AG10803 (cell line): ENCODE data around the gene CC2D1A.

Source experiments
- DNase-seq: peaks from one replicate; pipeline ENCODE4 v3.0.0; 2010; ENCODE audit warnings: low read depth
- H3K4me3 ChIP-seq: 2 replicates; pipeline ENCODE4 v1.5.1; 2011; ENCODE audit warnings: mild to moderate bottlenecking, low read length, control low read depth
- TF ChIP-seq, protein P1 (sequence below): conservative IDR thresholded peaks from 2 replicates; pipeline ENCODE4 v1.5.1; 2011; ENCODE audit warnings: mild to moderate bottlenecking, low read length, control low read depth, inconsistent platforms

Gene CC2D1A

DNA sequence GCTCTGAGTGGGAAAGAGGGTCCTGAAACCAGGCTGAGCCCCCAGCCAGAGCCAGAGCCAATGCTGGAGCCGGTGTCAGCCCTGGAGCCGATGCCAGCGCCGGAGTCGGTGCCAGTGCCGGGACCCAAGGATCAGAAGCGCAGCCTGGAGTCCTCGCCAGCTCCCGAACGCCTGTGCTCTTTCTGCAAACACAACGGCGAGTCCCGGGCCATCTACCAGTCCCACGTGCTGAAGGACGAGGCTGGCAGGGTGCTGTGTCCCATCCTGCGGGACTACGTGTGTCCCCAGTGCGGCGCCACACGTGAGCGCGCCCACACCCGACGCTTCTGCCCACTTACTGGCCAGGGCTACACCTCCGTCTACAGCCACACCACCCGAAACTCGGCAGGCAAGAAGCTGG, 28.7 kb upstream of the CC2D1A start:
- TF ChIP-seq, protein P1, sequence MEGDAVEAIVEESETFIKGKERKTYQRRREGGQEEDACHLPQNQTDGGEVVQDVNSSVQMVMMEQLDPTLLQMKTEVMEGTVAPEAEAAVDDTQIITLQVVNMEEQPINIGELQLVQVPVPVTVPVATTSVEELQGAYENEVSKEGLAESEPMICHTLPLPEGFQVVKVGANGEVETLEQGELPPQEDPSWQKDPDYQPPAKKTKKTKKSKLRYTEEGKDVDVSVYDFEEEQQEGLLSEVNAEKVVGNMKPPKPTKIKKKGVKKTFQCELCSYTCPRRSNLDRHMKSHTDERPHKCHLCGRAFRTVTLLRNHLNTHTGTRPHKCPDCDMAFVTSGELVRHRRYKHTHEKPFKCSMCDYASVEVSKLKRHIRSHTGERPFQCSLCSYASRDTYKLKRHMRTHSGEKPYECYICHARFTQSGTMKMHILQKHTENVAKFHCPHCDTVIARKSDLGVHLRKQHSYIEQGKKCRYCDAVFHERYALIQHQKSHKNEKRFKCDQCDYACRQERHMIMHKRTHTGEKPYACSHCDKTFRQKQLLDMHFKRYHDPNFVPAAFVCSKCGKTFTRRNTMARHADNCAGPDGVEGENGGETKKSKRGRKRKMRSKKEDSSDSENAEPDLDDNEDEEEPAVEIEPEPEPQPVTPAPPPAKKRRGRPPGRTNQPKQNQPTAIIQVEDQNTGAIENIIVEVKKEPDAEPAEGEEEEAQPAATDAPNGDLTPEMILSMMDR: no peak
- no peak overlapping the region for H3K4me3 ChIP-seq

DNA sequence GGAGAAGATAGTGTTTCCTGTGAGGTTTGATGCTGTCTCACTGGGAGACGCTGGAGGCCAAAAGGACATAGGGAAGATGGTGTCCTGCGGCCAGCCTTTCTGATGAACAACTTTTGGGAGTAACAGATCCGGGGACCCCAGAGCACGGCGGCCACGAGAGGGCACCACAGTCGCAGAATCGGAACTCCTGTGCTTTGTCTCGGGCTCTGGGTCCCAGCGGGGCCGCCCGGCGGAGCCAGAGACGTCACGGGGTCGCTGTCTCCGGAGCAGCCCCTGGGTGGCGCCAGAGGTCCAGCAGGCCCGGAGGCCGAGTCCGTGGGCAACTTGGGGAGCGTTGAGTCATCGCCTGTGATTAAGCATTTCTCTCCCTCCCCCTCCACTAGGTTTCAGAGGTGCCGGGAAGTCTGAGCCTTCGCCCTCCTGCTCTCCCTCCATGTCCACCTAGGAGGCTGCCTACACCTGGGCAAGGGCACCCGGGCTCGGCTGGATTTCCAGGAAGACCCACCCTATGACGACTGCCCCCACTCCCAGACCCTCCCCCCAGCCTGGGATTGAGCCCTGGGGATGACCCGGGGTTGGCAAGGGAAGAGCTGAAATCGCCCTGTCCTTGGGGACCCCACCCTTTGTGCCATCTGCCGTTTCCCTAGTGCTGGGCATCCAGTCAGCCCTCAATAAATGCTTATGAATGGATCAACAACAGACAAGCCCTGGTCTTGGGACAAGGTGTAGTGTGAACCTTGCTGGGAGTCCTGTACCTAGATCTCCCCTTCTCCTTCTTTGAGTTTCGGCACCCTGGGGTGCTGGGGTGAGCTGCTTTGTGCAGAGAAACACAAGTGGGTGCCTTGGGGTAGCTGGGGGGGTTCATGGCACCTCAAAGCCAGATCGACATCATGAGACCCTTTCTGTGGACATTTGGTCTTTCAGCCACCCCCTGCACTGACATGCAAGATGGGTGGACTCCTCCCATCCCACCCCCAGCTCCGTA, 25.6 kb upstream of the CC2D1A start:
- H3K4me3 ChIP-seq: peak overlapping the region; percentile 34

More for the DNA sequence above, 28.7 kb upstream of the CC2D1A start:
- DNase-seq: no peak

DNA sequence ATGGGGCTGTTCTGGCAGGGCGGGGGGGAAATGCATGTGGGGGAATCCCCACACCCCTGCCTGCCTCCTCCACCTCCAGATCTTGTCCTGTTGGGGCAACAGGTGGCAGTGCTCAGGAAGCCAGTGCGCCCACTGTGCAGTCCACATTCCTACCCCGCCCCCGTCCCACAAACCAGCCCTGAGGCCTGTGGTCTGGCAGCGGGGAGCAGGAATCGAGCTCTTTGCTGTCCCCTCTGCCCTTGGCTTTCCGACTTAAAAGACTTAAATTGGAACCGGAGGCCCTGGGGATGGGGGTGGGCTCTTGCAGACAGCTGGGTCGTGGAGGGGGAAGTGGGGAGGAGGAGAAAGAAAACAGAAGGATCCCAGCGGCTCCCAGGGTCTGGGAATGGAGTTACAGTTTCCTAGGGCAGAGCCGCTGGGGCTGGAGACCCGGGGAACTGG, 24.7 kb upstream of the CC2D1A start:
- no peak overlapping the region for H3K4me3 ChIP-seq
- TF ChIP-seq, protein P1: no peak
- no peak for DNase-seq

More for the DNA sequence above, 25.6 kb upstream of the CC2D1A start:
- peak; percentile 92 for DNase-seq
- TF ChIP-seq, protein P1: peak; percentile 94

DNA sequence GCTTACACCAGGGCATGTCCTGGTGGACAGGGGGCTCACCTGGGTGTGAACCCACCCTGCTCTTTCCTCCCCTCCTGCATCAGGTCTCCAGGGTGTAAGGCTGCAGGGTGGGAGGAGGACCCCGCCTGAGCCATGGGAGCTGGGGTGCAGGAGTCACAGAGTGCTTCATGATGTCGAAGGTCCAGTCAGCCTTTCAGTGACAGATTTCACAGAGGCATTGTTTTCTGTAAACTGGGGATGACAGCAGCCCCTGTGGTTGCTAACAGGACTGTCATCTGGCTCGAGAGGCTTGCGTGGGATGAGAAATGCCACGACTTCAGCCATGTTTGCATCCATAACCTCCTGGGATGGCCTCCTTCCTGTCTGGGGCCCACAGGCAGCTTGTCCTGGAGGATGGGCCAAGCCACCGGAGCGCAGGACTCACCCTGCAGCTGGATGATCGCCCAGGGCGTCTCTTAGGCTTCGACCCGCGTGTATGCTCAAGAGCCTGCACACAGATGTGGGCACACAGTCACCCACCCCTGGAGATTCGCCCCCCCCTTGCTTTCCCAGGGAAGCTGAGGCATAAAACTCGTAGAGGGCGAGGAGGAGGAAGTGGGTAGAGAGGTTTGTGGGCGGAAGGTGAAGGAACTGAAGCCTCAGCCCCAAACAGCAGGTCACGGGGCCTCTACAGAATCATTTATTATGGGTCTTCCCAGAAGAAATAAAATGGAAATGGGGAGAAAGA, 24.1 kb upstream of the CC2D1A start:
- peak; percentile 84 for DNase-seq
- TF ChIP-seq, protein P1: no peak
- no peak overlapping the region for H3K4me3 ChIP-seq

DNA sequence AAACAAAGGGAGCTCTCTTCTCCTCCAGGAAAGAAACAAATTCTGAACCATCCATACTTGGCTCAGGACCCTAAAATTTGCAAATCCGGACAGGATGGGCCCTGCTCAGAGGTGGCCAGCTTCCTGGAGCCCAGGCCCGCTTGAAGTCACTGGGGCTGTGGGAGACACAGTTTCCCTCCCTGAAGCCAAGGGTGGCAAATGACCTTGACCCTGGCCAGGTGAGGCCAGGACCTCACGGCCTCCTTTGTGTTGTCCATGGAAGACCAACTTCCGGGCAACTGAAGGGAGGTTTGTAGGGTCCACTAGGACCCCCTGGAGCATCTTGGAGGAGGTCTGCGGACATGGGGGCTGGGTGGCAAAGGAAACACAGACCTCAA, 23.6 kb upstream of the CC2D1A start:
- no peak for DNase-seq
- no peak overlapping the region for H3K4me3 ChIP-seq
- TF ChIP-seq, protein P1: no peak

DNA sequence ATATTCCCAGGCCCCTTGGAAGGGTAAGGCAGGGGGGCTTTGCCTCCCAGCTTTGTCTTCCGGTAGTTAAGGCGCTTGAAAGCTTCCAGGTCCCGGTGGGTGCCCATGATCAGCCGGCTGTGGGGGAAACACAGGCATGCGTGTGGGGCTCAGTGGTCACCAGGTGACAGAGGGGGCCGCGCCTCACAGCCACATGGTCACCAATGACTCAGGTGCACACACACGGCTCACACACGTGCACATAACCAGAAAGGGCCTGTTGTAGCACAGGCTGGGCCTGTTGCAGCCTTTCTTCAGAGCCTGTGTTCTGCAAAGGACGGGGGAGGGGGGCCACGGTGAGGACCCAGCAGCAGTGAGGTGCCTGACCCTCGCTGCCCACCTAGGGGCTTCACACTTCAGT, 23.2 kb upstream of the CC2D1A start:
- DNase-seq: no peak
- H3K4me3 ChIP-seq: no peak overlapping the region
- TF ChIP-seq, protein P1: no peak
